K562 (cell line): ENCODE measurements around the gene GOLT1A. TPM values are rescaled to one million over a fixed set of nuclear protein-coding genes. Genes with fewer than 3 reads are reported as not detected.

ENCODE experiments used
- ATAC-seq: fragments of 200-7000 bp; cut with Tn5 transposase; 3 replicates; pipeline ENCODE4 v1.9.1; 2020; ENCODE audit warnings: moderate library complexity
- BruUV-seq: library from RNA; stranded (reverse); fragments of 400-500 nt; replicated peaks from 2 replicates; lab custom pipeline; 2021; lab: Mats Ljungman, UMichigan
- CTCF ChIA-PET: fragments of 300-600 bp; formaldehyde crosslinking; extraction: SDS; loops from one replicate; lab custom pipeline; 2021; ENCODE audit warnings: low intra/inter-chr PET ratio; lab: Yijun Ruan, JAX
- POLR2A ChIA-PET: fragments of 300-600, 350-650 bp; sonication (Branson Sonifier 250); formaldehyde crosslinking; extraction: SDS; loops from one replicate; lab custom pipeline; 2021; ENCODE audit warnings: antibody characterized with exemption, inconsistent platforms; lab: Yijun Ruan, JAX
- DNase-seq, 4 experiments: peaks; one replicate each; pipeline versions ENCODE4 v3.0.0 to v3.0.0-alpha.2; 2011 to 2018; ENCODE audit warnings: low spot score in 3 of 4, mixed read lengths in 3 of 4; ENCODE audit errors: extremely low read depth in 1 of 4
- FAIRE-seq: peaks from 2 replicates; lab custom pipeline; 2011; peaks lifted over from hg19 to GRCh38; lab: Jason Lieb, UNC
- H2AFZ ChIP-seq: 2 replicates; pipeline ENCODE4 v1.6.0; 2011; ENCODE audit warnings: low read depth, low read length, control low read depth, inconsistent platforms
- H3K27ac ChIP-seq: fragments of 200-600 bp; 3 replicates; pipeline ENCODE4 v1.8.0; 2011; ENCODE audit warnings: low read depth, mild to moderate bottlenecking, control low read depth, inconsistent platforms, low read length, moderate library complexity, mixed read lengths; ENCODE audit errors: extremely low read depth
- H3K27me3 ChIP-seq, 2 experiments: fragments of 300-600 bp in 1 of 2; 2 replicates in 1 of 2; 3 replicates in 1 of 2; pipeline versions ENCODE4 v1.6.0 to v1.8.0; 2011; ENCODE audit warnings: inconsistent platforms in 2 of 2, low read length in 2 of 2, mild to moderate bottlenecking in 1 of 2, mixed read lengths in 1 of 2, moderate library complexity in 1 of 2; ENCODE audit not compliant: control insufficient read depth in 2 of 2, insufficient read depth in 2 of 2
- H3K36me3 ChIP-seq: fragments of 300-600 bp; 3 replicates; pipeline ENCODE4 v1.8.0; 2011; ENCODE audit warnings: mild to moderate bottlenecking, low read length, inconsistent platforms; ENCODE audit not compliant: control insufficient read depth, insufficient read depth
- H3K4me1 ChIP-seq, 2 experiments: fragments of 200-600 bp in 1 of 2; replicated peaks in 1 of 2; 2 replicates in 1 of 2; 3 replicates in 1 of 2; pipeline versions ENCODE4 v1.5.1 to v1.8.0; 2011; ENCODE audit warnings: inconsistent platforms in 2 of 2, low read length in 2 of 2, mild to moderate bottlenecking in 1 of 2, mixed read lengths in 1 of 2, moderate library complexity in 1 of 2; ENCODE audit not compliant: control insufficient read depth in 2 of 2, insufficient read depth in 2 of 2
- H3K4me2 ChIP-seq: 2 replicates; pipeline ENCODE4 v1.6.1; 2011; ENCODE audit warnings: low read length, control low read depth, inconsistent platforms, mixed read lengths; ENCODE audit not compliant: insufficient read depth
- H3K4me3 ChIP-seq: fragments of 200-600 bp; sonication (generic), shearing (Covaris generic); 2 replicates; pipeline ENCODE4 v1.5.1; 2016; ENCODE audit warnings: control low read depth, inconsistent platforms
- H3K79me2 ChIP-seq: fragments of 200-600 bp; 3 replicates; pipeline ENCODE4 v1.8.0; 2011; ENCODE audit warnings: low read length, inconsistent platforms; ENCODE audit not compliant: control insufficient read depth, insufficient read depth
- H3K9ac ChIP-seq, 2 experiments: 2 replicates each; pipeline versions ENCODE4 v1.6.0 to v1.6.1; 2011; ENCODE audit warnings: low read depth in 2 of 2, low read length in 2 of 2, control low read depth in 1 of 2, inconsistent platforms in 1 of 2, mild to moderate bottlenecking in 1 of 2, mixed read lengths in 1 of 2; ENCODE audit not compliant: insufficient read depth in 1 of 2
- H3K9me1 ChIP-seq: one replicate; pipeline ENCODE4 v1.6.0; 2011; ENCODE audit warnings: inconsistent platforms, mild to moderate bottlenecking, low read length, moderate library complexity; ENCODE audit not compliant: control insufficient read depth, insufficient read depth
- H3K9me3 ChIP-seq: replicated peaks from 2 replicates; pipeline ENCODE4 v1.5.1; 2011; ENCODE audit warnings: low read depth, low read length, inconsistent platforms; ENCODE audit not compliant: control insufficient read depth, insufficient read depth
- H4K20me1 ChIP-seq: replicated peaks from 2 replicates; pipeline ENCODE4 v1.6.1; 2011; ENCODE audit warnings: low read length, inconsistent platforms, mixed read lengths; ENCODE audit not compliant: control insufficient read depth, insufficient read depth
- NUFIP1 ChIP-seq: fragments of 450-650 bp; IDR thresholded peaks from 2 replicates; pipeline ENCODE4 v1.6.1; 2018; ENCODE audit not compliant: partially characterized antibody
- SAFB ChIP-seq: fragments of 200-400 bp; formaldehyde crosslinking; IDR thresholded peaks from 2 replicates; pipeline ENCODE4 v1.6.1; 2017; ENCODE audit warnings: low read depth, low read length, borderline replicate concordance
- SMARCE1 ChIP-seq: fragments of 450-650 bp; IDR thresholded peaks from 2 replicates; pipeline ENCODE4 v1.7.1; 2016; ENCODE audit warnings: mild to moderate bottlenecking
- TEAD1 ChIP-seq, 2 experiments: fragments of 450-650 bp in 1 of 2; sonication (generic) in 1 of 2; formaldehyde crosslinking; IDR thresholded peaks; 2 replicates each; pipeline versions ENCODE4 v1.4.0 to v1.8.0; 2020 to 2022; ENCODE audit warnings: mild to moderate bottlenecking in 2 of 2, missing genetic modification reagents in 1 of 2
- ZBTB8A ChIP-seq: fragments of 450-650 bp; IDR thresholded peaks from 2 replicates; pipeline ENCODE4 v1.6.1; 2018; ENCODE audit warnings: mild to moderate bottlenecking, moderate library complexity; ENCODE audit not compliant: partially characterized antibody
- WGBS: fragments of 100-300 bp; shearing (Covaris generic); methylation state at CpG from one replicate; pipeline ENCODE4 v1.1.6; 2016; ENCODE audit warnings: low coverage, mixed read lengths; ENCODE audit not compliant: insufficient coverage; ENCODE audit errors: missing lambda C conversion rate; 5-methylcytosine and 5-hydroxymethylcytosine counted together
- in situ Hi-C: fragments of 300-500 bp; cut with MboI; formaldehyde crosslinking; loops from 4 replicates; pipeline ENCODE4 v1.15.0; 2018; ENCODE audit warnings: inconsistent platforms, mixed read lengths
- intact Hi-C: fragments of 100-400 bp; cut with micrococcal nuclease; formaldehyde crosslinking; loops from 2 replicates; pipeline ENCODE4 v1.14.2; 2022
- polyA plus RNA-seq, 8 experiments: library from polyadenylated mRNA; depleted of rRNA in 4 of 8; stranded (reverse) in 5 of 8; unstranded in 3 of 8; fragments of >200 nt; fragmentation: Nextera tagmentation in 2 of 8; fragmentation: Illumina TruSeq in 1 of 8; extraction: Ambion mirVana in 2 of 8; extraction: Trizol in 1 of 8; gene quantifications; 2 replicates each; pipeline versions ENCODE4 v1.2.1 to v1.2.3, GENCODE V29; 2011 to 2014; ENCODE audit warnings: inconsistent platforms in 1 of 8, missing spikeins in 1 of 8
- total RNA-seq, 7 experiments: library from RNA; depleted of rRNA in 6 of 7; stranded (reverse); fragments of >200 nt in 6 of 7; fragmentation: Illumina TruSeq in 2 of 7; extraction: Trizol in 2 of 7; gene quantifications; 2 replicates each; pipeline versions ENCODE4 v1.2.1 to v1.2.3, GENCODE V29; 2011 to 2021; ENCODE audit warnings: low replicate concordance in 1 of 7
- TF ChIP-seq, protein P1 (sequence below): sonication (generic); formaldehyde crosslinking; IDR thresholded peaks from 2 replicates; pipeline ENCODE4 v1.8.0; 2022; ENCODE audit warnings: mild to moderate bottlenecking, missing genetic modification reagents
- TF ChIP-seq, protein P2 (sequence below), 2 experiments: fragments of 450-650 bp; conservative IDR thresholded peaks; 2 replicates each; pipeline ENCODE4 v1.6.1; 2017; ENCODE audit warnings: mild to moderate bottlenecking in 2 of 2, moderate library complexity in 2 of 2
- TF ChIP-seq, protein P3 (sequence below): fragments of 450-650 bp; IDR thresholded peaks from one replicate; pipeline ENCODE4 v1.6.1; 2018; ENCODE audit warnings: mild to moderate bottlenecking, moderate library complexity; ENCODE audit not compliant: partially characterized antibody
- TF ChIP-seq, protein P4 (sequence below), 2 experiments: IDR thresholded peaks in 1 of 2; conservative IDR thresholded peaks in 1 of 2; 2 replicates each; pipeline ENCODE4 v1.6.1; 2016; ENCODE audit warnings: low read depth in 2 of 2, mild to moderate bottlenecking in 1 of 2, missing compliant biosample characterization in 1 of 2, missing genetic modification characterization in 1 of 2, moderate library complexity in 1 of 2
- TF ChIP-seq, protein P5 (sequence below), 3 experiments: fragments of 200-800 bp in 1 of 3; fragments of 250-450 bp in 1 of 3; fragments of 450-650 bp in 1 of 3; sonication (Bioruptor Pico) in 1 of 3; sonication (Bioruptor generic) in 1 of 3; formaldehyde crosslinking in 1 of 3; IDR thresholded peaks; 2 replicates each; pipeline versions ENCODE4 v1.6.1 to v1.8.0; 2016 to 2022; ENCODE audit warnings: mild to moderate bottlenecking in 2 of 3, missing genetic modification characterization in 2 of 3, missing compliant biosample characterization in 1 of 3, moderate library complexity in 1 of 3

GOLT1A gene
- total and polyA plus RNA-seq, 9 of the 15 experiments (the other 6 are each of a cell fraction or from before 2014, with no cell fraction given), result not detected

DNA sequence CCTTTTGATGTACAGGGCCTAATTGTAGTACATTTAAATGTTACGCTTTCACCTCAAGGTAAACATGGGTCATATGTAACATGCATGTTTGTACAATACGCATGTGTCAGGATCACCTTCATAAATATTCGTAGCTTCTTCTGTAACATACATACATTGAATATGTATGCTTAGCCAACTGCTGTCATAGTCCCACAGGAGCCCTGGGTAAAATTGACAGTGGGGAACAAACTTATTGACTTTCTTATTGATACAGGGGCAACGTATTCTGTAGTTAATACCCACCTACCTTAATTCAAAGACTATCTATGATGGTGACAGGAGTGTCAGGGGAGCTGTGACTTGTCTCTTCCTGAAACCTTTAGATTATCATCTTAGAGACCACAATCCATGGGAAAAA lies 43.9 kb downstream of the GOLT1A start:
- H3K27ac ChIP-seq, result no peak overlapping the region
- TF ChIP-seq, protein P1, sequence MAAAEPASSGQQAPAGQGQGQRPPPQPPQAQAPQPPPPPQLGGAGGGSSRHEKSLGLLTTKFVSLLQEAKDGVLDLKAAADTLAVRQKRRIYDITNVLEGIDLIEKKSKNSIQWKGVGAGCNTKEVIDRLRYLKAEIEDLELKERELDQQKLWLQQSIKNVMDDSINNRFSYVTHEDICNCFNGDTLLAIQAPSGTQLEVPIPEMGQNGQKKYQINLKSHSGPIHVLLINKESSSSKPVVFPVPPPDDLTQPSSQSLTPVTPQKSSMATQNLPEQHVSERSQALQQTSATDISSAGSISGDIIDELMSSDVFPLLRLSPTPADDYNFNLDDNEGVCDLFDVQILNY (CRISPR knock-in tag), result no peak
- TF ChIP-seq TEAD1 (CRISPR knock-in tag; IDR thresholded peaks at IDR 0.05), result no peak
- TF ChIP-seq, protein P2, sequence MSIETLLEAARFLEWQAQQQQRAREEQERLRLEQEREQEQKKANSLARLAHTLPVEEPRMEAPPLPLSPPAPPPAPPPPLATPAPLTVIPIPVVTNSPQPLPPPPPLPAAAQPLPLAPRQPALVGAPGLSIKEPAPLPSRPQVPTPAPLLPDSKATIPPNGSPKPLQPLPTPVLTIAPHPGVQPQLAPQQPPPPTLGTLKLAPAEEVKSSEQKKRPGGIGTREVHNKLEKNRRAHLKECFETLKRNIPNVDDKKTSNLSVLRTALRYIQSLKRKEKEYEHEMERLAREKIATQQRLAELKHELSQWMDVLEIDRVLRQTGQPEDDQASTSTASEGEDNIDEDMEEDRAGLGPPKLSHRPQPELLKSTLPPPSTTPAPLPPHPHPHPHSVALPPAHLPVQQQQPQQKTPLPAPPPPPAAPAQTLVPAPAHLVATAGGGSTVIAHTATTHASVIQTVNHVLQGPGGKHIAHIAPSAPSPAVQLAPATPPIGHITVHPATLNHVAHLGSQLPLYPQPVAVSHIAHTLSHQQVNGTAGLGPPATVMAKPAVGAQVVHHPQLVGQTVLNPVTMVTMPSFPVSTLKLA (conservative IDR thresholded peaks at IDR 0.05), result no peak
- TF ChIP-seq, protein P3, sequence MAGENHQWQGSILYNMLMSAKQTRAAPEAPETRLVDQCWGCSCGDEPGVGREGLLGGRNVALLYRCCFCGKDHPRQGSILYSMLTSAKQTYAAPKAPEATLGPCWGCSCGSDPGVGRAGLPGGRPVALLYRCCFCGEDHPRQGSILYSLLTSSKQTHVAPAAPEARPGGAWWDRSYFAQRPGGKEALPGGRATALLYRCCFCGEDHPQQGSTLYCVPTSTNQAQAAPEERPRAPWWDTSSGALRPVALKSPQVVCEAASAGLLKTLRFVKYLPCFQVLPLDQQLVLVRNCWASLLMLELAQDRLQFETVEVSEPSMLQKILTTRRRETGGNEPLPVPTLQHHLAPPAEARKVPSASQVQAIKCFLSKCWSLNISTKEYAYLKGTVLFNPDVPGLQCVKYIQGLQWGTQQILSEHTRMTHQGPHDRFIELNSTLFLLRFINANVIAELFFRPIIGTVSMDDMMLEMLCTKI, result no peak
- TF ChIP-seq SMARCE1, result no peak
- TF ChIP-seq NUFIP1, result no peak
- TF ChIP-seq, protein P4, sequence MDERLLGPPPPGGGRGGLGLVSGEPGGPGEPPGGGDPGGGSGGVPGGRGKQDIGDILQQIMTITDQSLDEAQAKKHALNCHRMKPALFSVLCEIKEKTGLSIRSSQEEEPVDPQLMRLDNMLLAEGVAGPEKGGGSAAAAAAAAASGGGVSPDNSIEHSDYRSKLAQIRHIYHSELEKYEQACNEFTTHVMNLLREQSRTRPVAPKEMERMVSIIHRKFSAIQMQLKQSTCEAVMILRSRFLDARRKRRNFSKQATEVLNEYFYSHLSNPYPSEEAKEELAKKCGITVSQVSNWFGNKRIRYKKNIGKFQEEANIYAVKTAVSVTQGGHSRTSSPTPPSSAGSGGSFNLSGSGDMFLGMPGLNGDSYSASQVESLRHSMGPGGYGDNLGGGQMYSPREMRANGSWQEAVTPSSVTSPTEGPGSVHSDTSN (CRISPR knock-in tag; IDR thresholded peaks at IDR 0.05; ENCODE audit: low read depth), result no peak
- TF ChIP-seq, protein P4 (tag; conservative IDR thresholded peaks at IDR 0.05; ENCODE audit: low read depth), result no peak
- TF ChIP-seq, protein P5, sequence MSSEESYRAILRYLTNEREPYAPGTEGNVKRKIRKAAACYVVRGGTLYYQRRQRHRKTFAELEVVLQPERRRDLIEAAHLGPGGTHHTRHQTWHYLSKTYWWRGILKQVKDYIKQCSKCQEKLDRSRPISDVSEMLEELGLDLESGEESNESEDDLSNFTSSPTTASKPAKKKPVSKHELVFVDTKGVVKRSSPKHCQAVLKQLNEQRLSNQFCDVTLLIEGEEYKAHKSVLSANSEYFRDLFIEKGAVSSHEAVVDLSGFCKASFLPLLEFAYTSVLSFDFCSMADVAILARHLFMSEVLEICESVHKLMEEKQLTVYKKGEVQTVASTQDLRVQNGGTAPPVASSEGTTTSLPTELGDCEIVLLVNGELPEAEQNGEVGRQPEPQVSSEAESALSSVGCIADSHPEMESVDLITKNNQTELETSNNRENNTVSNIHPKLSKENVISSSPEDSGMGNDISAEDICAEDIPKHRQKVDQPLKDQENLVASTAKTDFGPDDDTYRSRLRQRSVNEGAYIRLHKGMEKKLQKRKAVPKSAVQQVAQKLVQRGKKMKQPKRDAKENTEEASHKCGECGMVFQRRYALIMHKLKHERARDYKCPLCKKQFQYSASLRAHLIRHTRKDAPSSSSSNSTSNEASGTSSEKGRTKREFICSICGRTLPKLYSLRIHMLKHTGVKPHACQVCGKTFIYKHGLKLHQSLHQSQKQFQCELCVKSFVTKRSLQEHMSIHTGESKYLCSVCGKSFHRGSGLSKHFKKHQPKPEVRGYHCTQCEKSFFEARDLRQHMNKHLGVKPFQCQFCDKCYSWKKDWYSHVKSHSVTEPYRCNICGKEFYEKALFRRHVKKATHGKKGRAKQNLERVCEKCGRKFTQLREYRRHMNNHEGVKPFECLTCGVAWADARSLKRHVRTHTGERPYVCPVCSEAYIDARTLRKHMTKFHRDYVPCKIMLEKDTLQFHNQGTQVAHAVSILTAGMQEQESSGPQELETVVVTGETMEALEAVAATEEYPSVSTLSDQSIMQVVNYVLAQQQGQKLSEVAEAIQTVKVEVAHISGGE (CRISPR knock-in tag; IDR thresholded peaks at IDR 0.05), result no peak
- no peak for TF ChIP-seq SAFB
- TF ChIP-seq ZBTB8A, result no peak

More for the DNA sequence above, 43.9 kb downstream of the GOLT1A start:
- H3K4me1 ChIP-seq, result no peaks in the 10 kb centered on the region; a peak in 1 of 5 replicates
- CTCF ChIA-PET, result no interaction called here
- no peak overlapping the region for H3K4me3 ChIP-seq
- in situ Hi-C loops, result loop anchor here (10.0 kb wide), 1 partner anchor 335 kb away; no protein-coding TSS in a partner anchor
- FAIRE-seq (no peak), ATAC-seq (no peak), DNase-seq (no peak)
- H3K9me3 ChIP-seq, result 0 out of 2 replicates have a peak, but pooled peaks cover 5% of the 10 kb centered on the region
- no peaks in the 10 kb centered on the region for H3K79me2 ChIP-seq
- no TSS peak for BruUV-seq
- no peaks in the 10 kb centered on the region for H3K9me1 ChIP-seq
- H2AFZ ChIP-seq, result no peak overlapping the region
- H3K9ac ChIP-seq, result no peak overlapping the region
- intact Hi-C loops, result no loop called here
- H3K4me2 ChIP-seq, result no peak overlapping the region
- peaks cover under 1 to 6% of the 10 kb centered on the region in 2 experiments; a peak in 3 of 5 replicates for H3K27me3 ChIP-seq
- no peaks in the 10 kb centered on the region for H3K36me3 ChIP-seq
- POLR2A ChIA-PET, result no interaction called here
- WGBS, result 19% methylated on average over 4 of the region's 4 CpGs
- H4K20me1 ChIP-seq, result no peaks in the 10 kb centered on the region
